ENCODE data around the gene COL21A1.

Gene COL21A1

GRCh38 chr6:56033401-56033800 is 214.0 kb downstream of the COL21A1 start (continued):
- no peak for TF ChIP-seq INSM2 (tag by site-specific recombination; IDR thresholded peaks at IDR 0.05)
- no peak for TF ChIP-seq ZNF513 (tag by site-specific recombination; IDR thresholded peaks at IDR 0.05)
- no peak for TF ChIP-seq HIC1 (tag by site-specific recombination; IDR thresholded peaks at IDR 0.05)

- no peaks in the 10 kb centered on the region for H3K9me3 ChIP-seq (ENCODE audit: control insufficient read depth, insufficient read depth, low read depth, low read length)
- H3K4me1 ChIP-seq (ENCODE audit: control insufficient read depth, insufficient read depth, low read length) = peaks cover 6% of the 10 kb centered on the region; the same call in 1 of the 2 replicates
- POLR2A ChIA-PET = interaction anchor here (0.7 kb wide), 1 partner anchor 589 kb away, joined by 12 read pairs; no protein-coding TSS in a partner anchor
- no peak overlapping the region for H3K27ac ChIP-seq (ENCODE audit: extremely low read depth, low read depth, low read length)
- CTCF ChIA-PET = interaction anchor here (1.0 kb wide), 1 partner anchor 282 kb away, joined by 4 read pairs; no protein-coding TSS in a partner anchor
- TF ChIP-seq PRDM4 (tag by site-specific recombination; IDR thresholded peaks at IDR 0.05) (peak; percentile 65; the same call in 1 of the 2 replicates), ZNF843 (tag by site-specific recombination; IDR thresholded peaks at IDR 0.05) (no peak)
- H3K4me3 ChIP-seq (ENCODE audit: low read depth, low read length) = no peak overlapping the region
- H3K36me3 ChIP-seq (ENCODE audit: control insufficient read depth in 2 of 2, insufficient read depth in 1 of 2, low read length in 2 of 2) = no peaks in the 10 kb centered on the region
These were observed 214.6 kb downstream of the COL21A1 start for GRCh38 chr6:56032715-56033260.

- CTCF ChIA-PET = no interaction called here
These were observed 219.5 kb downstream of the COL21A1 start for GRCh38 chr6:56027865-56028264.

GRCh38 chr6:56026455-56027180 is 220.8 kb downstream of the COL21A1 start:
- Histone ChIP-seq H3K4me1 (ENCODE audit: control insufficient read depth, insufficient read depth, low read length) (peaks cover 19% of the 10 kb centered on the region), H3K4me3 (ENCODE audit: low read depth, low read length) (no peak overlapping the region), H3K9me3 (ENCODE audit: control insufficient read depth, insufficient read depth, low read depth, low read length) (no peaks in the 10 kb centered on the region), H3K36me3 (ENCODE audit: control insufficient read depth in 2 of 2, insufficient read depth in 1 of 2, low read length in 2 of 2) (no peaks in the 10 kb centered on the region), H3K27ac (ENCODE audit: extremely low read depth, low read depth, low read length) (peak overlapping the region; percentile 34; the same call in 1 of the 2 replicates)
- ChIA-PET POLR2A (no interaction called here), CTCF (interaction anchor here (0.7 kb wide), 1 partner anchor 23 kb away, joined by 4 read pairs; no protein-coding TSS in a partner anchor)
- TF ChIP-seq TRIM28 (IDR thresholded peaks at IDR 0.05; ENCODE audit: borderline replicate concordance, low read length) = 0 out of 2 replicates have a peak, but pooled peaks have one; percentile 38
- TF ChIP-seq MYNN (tag by site-specific recombination; IDR thresholded peaks at IDR 0.05; ENCODE audit: borderline replicate concordance) = no peak
- TF ChIP-seq ZNF274 (IDR thresholded peaks at IDR 0.05; ENCODE audit: low read length) = no peak
- no peak for TF ChIP-seq ZNF274 (tag by site-specific recombination; IDR thresholded peaks at IDR 0.05; ENCODE audit: borderline replicate concordance)
- TF ChIP-seq FEZF1 (tag by site-specific recombination; IDR thresholded peaks at IDR 0.05) = peak; percentile 33; the same call in 1 of the 2 replicates
- TF ChIP-seq GLIS1 (tag by site-specific recombination; IDR thresholded peaks at IDR 0.05) = no peak
- no peak for TF ChIP-seq ZNF335 (tag by site-specific recombination; conservative IDR thresholded peaks at IDR 0.05)
- no peak for TF ChIP-seq ZNF221 (tag by site-specific recombination; IDR thresholded peaks at IDR 0.05; ENCODE audit: borderline replicate concordance)
- TF ChIP-seq ZNF266 (tag by site-specific recombination; IDR thresholded peaks at IDR 0.05; ENCODE audit: low read depth) = no peak
- TF ChIP-seq ZNF510 (tag by site-specific recombination; IDR thresholded peaks at IDR 0.05; ENCODE audit: insufficient replicate concordance) = peak; percentile 12
- no peak for TF ChIP-seq ZNF707 (tag by site-specific recombination; IDR thresholded peaks at IDR 0.05)
- TF ChIP-seq MZF1 (tag by site-specific recombination; IDR thresholded peaks at IDR 0.05; ENCODE audit: borderline replicate concordance) = 0 out of 2 replicates have a peak, but pooled peaks have one; percentile 28
- no peak for TF ChIP-seq ZNF792 (tag by site-specific recombination; IDR thresholded peaks at IDR 0.05)
- no peak for TF ChIP-seq SCRT1 (tag by site-specific recombination; IDR thresholded peaks at IDR 0.05; ENCODE audit: borderline replicate concordance)

More at GRCh38 chr6:56027865-56028264, 219.5 kb downstream of the COL21A1 start:
- Histone ChIP-seq H3K36me3 (ENCODE audit: control insufficient read depth in 2 of 2, insufficient read depth in 1 of 2, low read length in 2 of 2) (no peaks in the 10 kb centered on the region), H3K4me3 (ENCODE audit: low read depth, low read length) (no peak overlapping the region), H3K9me3 (ENCODE audit: control insufficient read depth, insufficient read depth, low read depth, low read length) (no peaks in the 10 kb centered on the region), H3K4me1 (ENCODE audit: control insufficient read depth, insufficient read depth, low read length) (peaks cover 23% of the 10 kb centered on the region), H3K27ac (ENCODE audit: extremely low read depth, low read depth, low read length) (no peak overlapping the region)
- TF ChIP-seq WT1 (tag by site-specific recombination; IDR thresholded peaks at IDR 0.05) (no peak), ZNF157 (tag by site-specific recombination; IDR thresholded peaks at IDR 0.05) (peak; percentile 77), ZFP37 (tag by site-specific recombination; IDR thresholded peaks at IDR 0.05) (no peak)
- POLR2A ChIA-PET = no interaction called here

Data from HEK293 (cell line).